GM10266 (cell line): Measurements from ENCODE around the gene CARD10.
"Not testable (repeated sequence)": the region's sequence is repeated elsewhere in the genome, so short reads cannot be mapped to it uniquely, and the experiment has no call there.

Source experiments
- DNase-seq: peaks from one replicate; pipeline ENCODE4 v3.0.0; 2012; ENCODE audit errors: extremely low spot score
- CTCF ChIP-seq: IDR thresholded peaks from 2 replicates; pipeline ENCODE4 v1.5.1; 2012; ENCODE audit warnings: mild to moderate bottlenecking, low read depth; ENCODE audit not compliant: control insufficient read depth, insufficient read depth; ENCODE audit errors: missing control alignments

The CARD10 gene

GRCh38 chr22:37551981-37552380, 32.8 kb upstream of the CARD10 start:
- TF ChIP-seq CTCF: no peak
- no peak for DNase-seq

- DNase-seq: not testable (repeated sequence)
These were observed 31.7 kb upstream of the CARD10 start for GRCh38 chr22:37550921-37551320.

- no peak for TF ChIP-seq CTCF
- DNase-seq: no peak
These were observed 30.5 kb upstream of the CARD10 start for GRCh38 chr22:37549704-37550059.

- DNase-seq: no peak
- no peak for TF ChIP-seq CTCF
These were observed 28.1 kb upstream of the CARD10 start for GRCh38 chr22:37547251-37547741.

GRCh38 chr22:37546437-37547250, 27.4 kb upstream of the CARD10 start:
- no peak for TF ChIP-seq CTCF
- no peak for DNase-seq

- TF ChIP-seq CTCF: no peak
- no peak for DNase-seq
These were observed 26.7 kb upstream of the CARD10 start for GRCh38 chr22:37545703-37546436.

GRCh38 chr22:37544955-37545702, 25.9 kb upstream of the CARD10 start:
- peak; percentile 76 for DNase-seq
- TF ChIP-seq CTCF: peak; percentile 73
